Measurements from ENCODE around the gene FCER2.

DNA sequence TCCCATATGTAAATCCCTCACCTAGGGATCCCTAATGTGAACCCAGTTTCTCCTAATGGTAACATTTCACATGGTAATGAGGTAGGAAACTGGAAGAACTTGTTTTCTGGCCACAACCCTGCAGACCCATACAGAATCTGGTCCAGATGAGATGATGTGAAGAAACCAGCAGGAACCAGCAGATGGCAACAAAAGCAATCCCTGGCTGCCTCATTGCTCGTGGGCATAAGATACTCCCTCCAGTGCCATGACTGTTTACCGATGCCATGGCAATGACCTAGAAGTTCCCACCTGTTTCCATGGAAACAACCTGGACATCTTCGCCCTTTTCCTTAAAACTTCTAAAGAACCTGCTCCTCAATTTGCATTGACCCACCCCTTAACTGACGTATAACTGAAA lies 46.8 kb upstream of the FCER2 start:
- no peak for TF ChIP-seq MXI1 (IDR thresholded peaks at IDR 0.05; ENCODE audit: borderline replicate concordance, low read depth, low read length)
- TF ChIP-seq, protein P1, sequence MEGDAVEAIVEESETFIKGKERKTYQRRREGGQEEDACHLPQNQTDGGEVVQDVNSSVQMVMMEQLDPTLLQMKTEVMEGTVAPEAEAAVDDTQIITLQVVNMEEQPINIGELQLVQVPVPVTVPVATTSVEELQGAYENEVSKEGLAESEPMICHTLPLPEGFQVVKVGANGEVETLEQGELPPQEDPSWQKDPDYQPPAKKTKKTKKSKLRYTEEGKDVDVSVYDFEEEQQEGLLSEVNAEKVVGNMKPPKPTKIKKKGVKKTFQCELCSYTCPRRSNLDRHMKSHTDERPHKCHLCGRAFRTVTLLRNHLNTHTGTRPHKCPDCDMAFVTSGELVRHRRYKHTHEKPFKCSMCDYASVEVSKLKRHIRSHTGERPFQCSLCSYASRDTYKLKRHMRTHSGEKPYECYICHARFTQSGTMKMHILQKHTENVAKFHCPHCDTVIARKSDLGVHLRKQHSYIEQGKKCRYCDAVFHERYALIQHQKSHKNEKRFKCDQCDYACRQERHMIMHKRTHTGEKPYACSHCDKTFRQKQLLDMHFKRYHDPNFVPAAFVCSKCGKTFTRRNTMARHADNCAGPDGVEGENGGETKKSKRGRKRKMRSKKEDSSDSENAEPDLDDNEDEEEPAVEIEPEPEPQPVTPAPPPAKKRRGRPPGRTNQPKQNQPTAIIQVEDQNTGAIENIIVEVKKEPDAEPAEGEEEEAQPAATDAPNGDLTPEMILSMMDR (conservative IDR thresholded peaks at IDR 0.05; ENCODE audit: low read depth, low read length): no peak; the same call in 1 of the 2 replicates
- TF ChIP-seq CHD1 (IDR thresholded peaks at IDR 0.05; ENCODE audit: low read depth, low read length): no peak
- TF ChIP-seq RFX5 (IDR thresholded peaks at IDR 0.05; ENCODE audit: low read depth, low read length): no peak
- no peak for TF ChIP-seq BHLHE40 (IDR thresholded peaks at IDR 0.05; ENCODE audit: low read depth, low read length)
- no peak for TF ChIP-seq POLR2A (IDR thresholded peaks at IDR 0.05; ENCODE audit: low read depth, low read length)
- TF ChIP-seq, protein P2, sequence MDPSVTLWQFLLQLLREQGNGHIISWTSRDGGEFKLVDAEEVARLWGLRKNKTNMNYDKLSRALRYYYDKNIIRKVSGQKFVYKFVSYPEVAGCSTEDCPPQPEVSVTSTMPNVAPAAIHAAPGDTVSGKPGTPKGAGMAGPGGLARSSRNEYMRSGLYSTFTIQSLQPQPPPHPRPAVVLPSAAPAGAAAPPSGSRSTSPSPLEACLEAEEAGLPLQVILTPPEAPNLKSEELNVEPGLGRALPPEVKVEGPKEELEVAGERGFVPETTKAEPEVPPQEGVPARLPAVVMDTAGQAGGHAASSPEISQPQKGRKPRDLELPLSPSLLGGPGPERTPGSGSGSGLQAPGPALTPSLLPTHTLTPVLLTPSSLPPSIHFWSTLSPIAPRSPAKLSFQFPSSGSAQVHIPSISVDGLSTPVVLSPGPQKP (IDR thresholded peaks at IDR 0.05; ENCODE audit: borderline replicate concordance, low read depth, low read length): no peak
- TF ChIP-seq RCOR1 (IDR thresholded peaks at IDR 0.05; ENCODE audit: insufficient replicate concordance, low read length): no peak
- no peak for TF ChIP-seq MAFK (IDR thresholded peaks at IDR 0.05; ENCODE audit: low read depth, low read length)
- no peak for TF ChIP-seq CEBPB (IDR thresholded peaks at IDR 0.05; ENCODE audit: low read depth, low read length)
- TF ChIP-seq RAD21 (IDR thresholded peaks at IDR 0.05; ENCODE audit: low read length): peak; percentile 23
- no peak for TF ChIP-seq MAZ (IDR thresholded peaks at IDR 0.05; ENCODE audit: borderline replicate concordance, low read depth, low read length)
- TF ChIP-seq SMC3 (IDR thresholded peaks at IDR 0.05; ENCODE audit: low read depth, low read length): no peak
